NOMO-1 treated with dmso at 0.1 percent for 144 hours (cell line): ENCODE data around the gene C4orf54.

Experiments
- DNase-seq: peaks from one replicate; lab custom pipeline; 2025; ENCODE audit not compliant: unreplicated experiment; lab: John Stamatoyannopoulos, UW

C4orf54 gene

DNA sequence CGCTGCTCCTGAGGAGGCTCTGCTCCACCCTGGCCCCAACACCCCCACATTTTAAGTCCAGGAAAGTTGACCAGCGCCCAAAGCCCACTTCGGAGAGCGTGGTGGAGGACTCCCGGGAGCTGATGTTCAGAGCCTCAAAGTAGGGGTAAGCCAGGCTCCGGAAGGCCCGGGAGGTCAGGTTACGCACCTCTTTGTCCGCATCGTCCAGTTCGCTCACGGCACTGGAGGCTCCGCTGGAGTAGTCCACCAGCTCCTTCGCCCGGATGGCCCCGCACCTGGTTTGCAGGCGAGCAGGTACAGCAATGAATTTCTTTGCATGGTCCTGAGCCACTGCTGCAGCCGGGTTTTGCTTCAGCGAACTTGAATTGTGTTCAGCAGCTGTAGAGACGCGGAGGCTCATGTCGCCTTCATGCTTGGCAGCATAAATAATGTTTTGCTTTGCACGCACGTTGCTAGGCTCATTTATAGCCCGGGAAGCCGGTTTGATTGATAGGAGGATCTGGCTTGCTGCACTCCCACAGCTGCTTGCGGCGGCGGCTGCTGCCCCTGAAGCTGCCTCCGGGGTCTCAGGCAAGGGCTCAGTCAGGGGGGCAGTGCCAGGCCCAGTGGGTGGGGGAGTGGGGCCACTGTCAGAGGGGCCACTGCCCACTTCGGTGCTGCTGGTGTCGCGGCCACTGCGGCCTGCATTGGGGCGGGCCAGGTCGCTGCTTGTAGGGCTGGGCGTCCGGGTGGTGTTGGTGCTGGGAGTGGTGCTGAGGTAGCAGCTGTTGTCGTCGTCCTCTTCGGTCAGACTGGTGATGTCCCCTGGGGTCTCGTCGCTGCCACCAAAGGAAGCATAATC, 4.8 kb downstream of the C4orf54 start:
- no peak for DNase-seq

DNA sequence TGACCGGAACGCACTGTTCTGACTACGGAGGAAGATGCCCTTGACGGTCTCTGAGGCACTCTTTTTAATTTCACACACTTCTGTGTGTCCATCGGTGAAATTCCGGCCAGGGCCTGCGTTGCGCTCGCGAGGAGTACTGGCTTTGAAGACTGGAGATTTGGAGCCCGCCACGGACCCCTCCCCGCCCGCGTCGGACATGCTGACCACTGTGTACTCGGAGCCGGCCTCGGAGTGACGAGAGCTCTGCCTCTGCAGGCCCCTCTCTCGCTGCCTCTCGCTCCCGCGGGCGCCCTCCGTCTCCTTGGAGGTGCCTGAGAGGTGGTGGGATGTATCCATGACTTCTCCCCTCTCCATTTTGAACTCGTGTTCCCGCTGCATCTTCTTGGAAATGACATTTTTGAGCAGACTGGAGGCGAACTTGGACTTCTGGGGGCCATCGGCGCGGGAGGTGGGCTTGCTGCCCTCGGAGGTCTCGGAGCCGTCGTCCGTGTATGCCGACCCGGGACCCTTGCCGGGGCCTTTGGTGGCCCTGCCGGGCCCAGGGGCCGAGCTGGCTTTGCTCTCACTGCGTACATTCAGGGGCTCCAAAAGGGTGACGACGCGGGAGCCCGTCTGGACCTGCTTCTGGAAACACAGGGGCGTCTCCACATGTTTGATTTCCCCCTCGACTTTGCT, 5.7 kb downstream of the C4orf54 start:
- no peak for DNase-seq

DNA sequence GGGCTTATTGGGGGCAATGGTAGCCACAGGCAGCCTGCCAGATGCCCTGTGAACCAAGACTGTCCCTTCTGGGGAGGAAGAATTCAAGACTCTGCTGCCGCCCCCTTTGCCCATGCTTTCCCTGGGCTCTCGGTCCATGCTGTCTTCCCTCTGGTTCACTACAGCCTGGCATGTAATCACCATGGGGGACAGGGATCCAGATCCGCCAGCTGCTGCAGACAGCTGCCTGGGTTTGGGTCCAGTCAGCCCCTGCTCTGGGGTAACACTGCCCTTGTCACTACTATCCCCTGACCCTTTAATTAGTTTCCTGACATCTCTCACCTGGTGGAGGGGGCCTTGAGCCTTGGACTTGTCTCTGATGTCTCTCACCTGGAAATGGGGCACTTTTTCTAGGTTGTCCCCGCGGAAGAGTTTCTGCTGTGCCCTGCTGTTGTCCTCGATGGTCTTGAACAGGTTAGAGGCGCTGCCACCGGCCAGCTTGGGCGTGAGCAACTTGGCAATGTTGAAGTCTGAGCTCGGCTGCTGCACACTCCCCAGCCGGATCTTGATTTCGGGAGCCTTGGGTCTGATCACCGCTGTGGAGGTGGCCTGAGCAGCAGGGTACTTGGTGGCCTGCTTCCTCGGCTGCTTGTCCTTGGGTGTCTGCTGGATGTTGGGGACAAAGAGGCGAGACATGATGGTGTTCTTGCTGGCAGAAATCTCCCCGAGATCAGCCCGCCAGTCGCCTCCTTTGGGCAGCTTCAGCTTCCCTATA, 6.4 kb downstream of the C4orf54 start:
- DNase-seq = no peak

GRCh38 chr4:99649778-99650177, 7.8 kb downstream of the C4orf54 start:
- no peak for DNase-seq

DNA sequence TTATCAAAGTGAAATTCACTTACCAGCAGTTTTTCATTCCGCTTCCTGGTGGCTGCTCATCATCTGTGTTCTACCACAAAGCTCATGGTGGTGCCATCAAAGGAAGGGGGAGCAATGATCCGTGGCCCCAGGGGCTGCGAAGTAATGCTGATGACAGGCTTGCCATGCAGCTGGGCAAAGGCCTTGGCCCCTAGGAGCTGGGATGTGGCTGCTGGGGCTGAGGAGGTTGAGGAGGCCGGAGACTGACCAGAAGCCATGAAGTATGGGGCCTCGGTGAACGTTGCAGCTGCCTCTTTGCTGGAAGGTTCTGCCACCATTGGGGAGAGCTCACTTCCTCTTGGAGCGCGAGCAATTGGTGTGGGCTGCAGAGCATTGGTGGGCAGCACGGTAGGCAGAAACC, 8.4 kb downstream of the C4orf54 start:
- no peak for DNase-seq

DNA sequence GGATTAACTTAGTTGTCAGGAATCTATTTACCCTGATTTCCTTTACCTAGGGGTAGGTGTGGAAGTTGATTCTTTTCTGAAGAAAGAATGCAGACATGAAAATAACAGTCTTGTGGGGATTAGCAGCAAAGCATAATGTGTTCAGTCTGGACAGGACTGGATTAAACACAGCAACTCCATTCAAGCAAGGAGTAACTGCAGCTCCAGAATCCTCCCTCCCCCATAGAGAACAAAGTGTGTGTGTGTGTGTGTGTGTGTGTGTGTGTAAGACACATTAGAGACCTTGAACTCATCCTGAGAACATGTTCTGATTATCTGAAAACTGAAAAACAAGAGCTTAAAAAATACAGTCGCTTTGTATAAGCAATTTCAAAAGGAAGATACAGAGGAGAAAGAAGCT, 9.3 kb downstream of the C4orf54 start:
- DNase-seq = no peak

- no peak for DNase-seq
Observed at GRCh38 chr4:99647071-99647470, 10.6 kb downstream of the C4orf54 start.

- DNase-seq = no peak
Observed at GRCh38 chr4:99645638-99646037, 12.0 kb downstream of the C4orf54 start.

DNA sequence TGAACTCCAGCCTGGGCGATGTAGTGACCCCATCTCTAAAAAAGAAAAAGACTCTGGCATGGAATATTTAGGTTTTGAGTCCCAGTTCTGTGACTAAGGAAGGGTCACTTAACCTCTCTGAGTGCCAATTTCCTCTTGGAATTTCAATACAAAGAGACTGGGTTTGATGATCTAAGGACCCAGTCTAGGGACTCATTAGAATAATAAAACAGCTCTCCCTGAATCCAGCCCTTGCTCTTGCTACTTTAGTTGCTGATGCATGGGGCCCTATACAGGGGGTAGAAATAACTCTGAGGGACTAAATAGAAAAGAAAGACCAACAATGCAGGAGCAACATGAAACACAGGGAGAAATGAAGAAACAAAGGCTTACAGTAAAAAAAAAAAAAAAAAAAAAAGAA, 12.6 kb downstream of the C4orf54 start:
- no peak for DNase-seq

GRCh38 chr4:99644453-99644852, 13.2 kb downstream of the C4orf54 start:
- no peak for DNase-seq

GRCh38 chr4:99642725-99643489, 14.7 kb downstream of the C4orf54 start:
- DNase-seq = no peak

DNA sequence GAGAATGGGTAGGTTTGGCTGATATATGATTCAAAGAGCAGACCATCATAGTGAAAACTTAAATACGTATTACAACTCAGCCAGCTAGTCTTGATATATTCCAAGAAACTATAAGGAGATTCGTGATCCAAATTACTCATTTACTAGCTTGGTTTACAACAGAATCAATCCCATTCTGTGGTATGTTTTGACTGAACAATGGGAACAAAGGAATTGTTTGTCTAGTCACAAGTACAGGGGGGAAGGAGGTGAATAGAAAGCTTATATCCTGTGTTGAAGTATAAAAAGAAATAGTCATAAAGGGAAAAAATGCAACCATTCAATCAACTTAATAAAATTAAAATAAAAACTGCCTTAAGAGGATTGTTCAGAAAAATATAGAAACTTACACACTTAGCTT, 17.0 kb downstream of the C4orf54 start:
- DNase-seq = no peak

GRCh38 chr4:99637174-99637573, 20.5 kb downstream of the C4orf54 start:
- no peak for DNase-seq

DNA sequence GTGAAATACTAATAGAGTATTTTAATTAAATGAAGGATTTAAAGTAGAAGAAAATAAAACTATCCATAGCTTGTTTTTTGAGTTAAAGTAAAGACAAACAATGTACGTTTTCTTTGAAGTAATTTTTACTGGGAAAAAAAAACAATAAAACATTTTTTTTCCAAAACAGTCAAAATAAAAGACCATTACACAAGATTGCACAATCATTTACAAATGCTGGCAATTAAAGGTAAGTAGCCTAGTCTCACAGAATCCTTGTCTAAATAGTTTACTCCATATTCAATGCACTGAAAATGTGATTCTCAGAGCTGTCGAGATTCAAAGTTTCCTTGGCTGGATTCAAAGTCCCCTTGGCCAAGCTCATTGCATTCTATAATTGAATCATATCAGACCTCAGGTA, 21.2 kb downstream of the C4orf54 start:
- no peak for DNase-seq

GRCh38 chr4:99635601-99636000, 22.0 kb downstream of the C4orf54 start:
- DNase-seq = no peak

- no peak for DNase-seq
Observed at GRCh38 chr4:99634742-99635360, 22.8 kb downstream of the C4orf54 start.

DNA sequence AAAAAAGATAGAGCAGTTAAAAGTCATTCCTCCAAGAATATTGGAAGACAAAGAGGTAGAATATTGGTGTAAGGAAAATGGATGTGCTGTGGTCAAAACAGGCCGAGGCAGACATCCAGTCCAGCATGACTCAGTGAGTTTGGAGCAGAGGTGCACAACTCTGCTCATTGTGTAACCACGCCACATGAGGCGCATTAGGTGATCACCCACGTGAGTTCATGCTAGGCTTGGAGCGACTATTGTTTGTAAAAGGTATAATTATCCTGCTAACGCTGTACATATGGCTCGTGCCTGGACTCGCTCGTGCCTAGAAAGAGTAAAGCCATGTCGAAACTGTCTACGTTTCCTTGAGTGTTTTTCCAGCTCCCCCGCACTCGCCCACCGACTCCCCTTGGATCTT, 23.9 kb downstream of the C4orf54 start:
- DNase-seq = no peak

GRCh38 chr4:99630857-99631360, 26.7 kb downstream of the C4orf54 start:
- no peak for DNase-seq

DNA sequence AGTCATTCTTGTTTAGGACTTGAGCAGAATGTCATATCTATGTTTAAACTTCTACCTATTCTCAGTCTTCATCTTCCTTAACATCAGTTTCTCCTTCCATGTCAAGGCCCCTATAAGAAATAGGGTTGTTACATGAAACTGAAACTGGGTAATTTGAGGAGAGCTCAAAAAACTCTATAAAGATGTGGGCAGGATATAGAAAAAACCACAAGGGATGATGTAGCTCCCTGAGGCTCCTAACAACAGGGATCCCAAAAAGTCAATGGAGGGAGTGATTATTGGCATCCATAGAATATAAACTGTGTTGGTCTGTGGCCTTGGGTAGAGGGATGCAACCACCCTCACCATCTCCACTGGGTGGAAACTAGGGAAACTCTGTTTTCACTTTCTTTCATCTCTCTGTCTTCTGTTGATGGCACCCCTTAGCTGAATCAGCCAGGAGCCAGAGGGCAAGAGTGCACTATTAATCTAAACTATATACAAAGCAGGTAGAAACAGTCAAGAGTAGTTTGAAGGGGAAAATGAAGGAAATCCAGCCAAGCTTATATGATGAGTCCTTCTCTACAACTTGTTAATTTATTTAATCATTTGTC, 27.6 kb downstream of the C4orf54 start:
- no peak for DNase-seq

DNA sequence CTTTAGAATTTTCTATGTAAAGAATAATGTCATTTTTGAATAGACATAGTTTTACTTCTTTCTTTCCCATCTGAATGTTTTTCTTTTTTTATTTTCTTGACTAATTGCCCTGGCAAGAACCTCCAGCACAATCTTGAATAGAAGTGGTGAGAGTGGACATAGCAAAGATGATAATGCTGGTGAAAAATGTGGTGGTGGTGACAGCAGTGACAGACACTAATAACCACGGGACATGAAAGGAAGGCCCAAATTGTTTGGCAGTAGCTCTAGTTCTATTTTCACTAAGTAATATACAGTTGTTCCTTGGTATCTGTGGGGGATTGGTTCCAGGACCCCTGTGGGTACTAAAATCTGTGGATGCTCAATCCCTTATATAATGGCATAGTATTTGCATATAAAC, 29.6 kb downstream of the C4orf54 start:
- DNase-seq = no peak
